Measurements from ENCODE around the gene TPRN.

- TF ChIP-seq CTCF (IDR thresholded peaks at IDR 0.05) (no peak), POLR2A (IDR thresholded peaks at IDR 0.05) (no peak), POLR2AphosphoS5 (IDR thresholded peaks at IDR 0.05) (no peak)
Observed at GRCh38 chr9:137167747-137168572, 32.6 kb downstream of the TPRN start.

Measured in sigmoid colon (tissue), 4 donors.